Left ventricle myocardium superior (tissue), 1 donor: ENCODE data around the gene STEAP1. TPM values are rescaled to one million over a fixed set of nuclear protein-coding genes. Genes with fewer than 3 reads are reported as not detected.
"Not testable (repeated sequence)": the region's sequence is repeated elsewhere in the genome, so short reads cannot be mapped to it uniquely, and the experiment has no call there.

Experiments
- ATAC-seq: fragments of 200-7000 bp; cut with Tn5 transposase; one replicate; pipeline ENCODE4 v1.9.1; 2020; ENCODE audit warnings: mild to moderate bottlenecking, moderate library complexity
- DNase-seq: peaks from one replicate; pipeline ENCODE4 v3.0.0-alpha.2; 2020
- intact Hi-C: fragments of 100-400 bp; cut with micrococcal nuclease; formaldehyde crosslinking; loops from one replicate; pipeline ENCODE4 v1.11.0; 2022
- long read RNA-seq: library from polyadenylated mRNA; unstranded; transcript quantifications from one replicate; pipeline ENCODE4 v2.0.0, GENCODE V29; 2021
- total RNA-seq: library from RNA; stranded (reverse); fragmentation: NEBNext Ultra II Directional; extraction: Animal tissue kit (Norgen Biotek cat#: 25700); gene quantifications from one replicate; pipeline ENCODE4 v1.2.1, GENCODE V29; 2021
- donor health status: DM: no; HTN: yes; CAD: no; lungs with severe emphysema.

STEAP1 gene
- total RNA-seq = 1.5 TPM
- long read RNA-seq = 0 reads

- ATAC-seq (peak; percentile 100), DNase-seq (peak; percentile 96)
- intact Hi-C loops = loop anchor here (2.0 to 5.0 kb wide), 2 partner anchors 109 to 273 kb away; no protein-coding TSS in a partner anchor
These were observed at the start of gene STEAP1 for GRCh38 chr7:90153943-90154771. Gene STEAP1 (plus strand): TSS chr7:90154469. CDS start chr7:90159789, 5,320 bp downstream.

DNA sequence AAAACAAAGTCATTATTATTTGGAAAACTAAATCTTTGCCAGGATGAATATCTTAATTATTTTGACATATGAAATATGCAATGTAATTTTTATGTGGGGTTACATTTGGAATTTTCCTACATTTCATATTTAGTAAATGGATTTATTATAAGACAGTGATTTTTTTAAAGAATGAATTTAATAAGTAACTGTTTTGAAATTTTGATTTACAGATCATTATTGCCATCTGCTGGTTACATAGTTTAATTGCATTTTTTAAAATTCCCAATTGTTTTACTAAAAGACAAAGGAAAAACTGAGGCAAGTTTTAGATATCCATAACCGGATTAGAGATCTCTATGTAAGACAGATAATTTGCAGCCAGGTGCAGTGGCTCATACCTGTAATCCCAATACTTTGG, 39.3 kb upstream of the STEAP1 start:
- DNase-seq, intact Hi-C loops, ATAC-seq: not testable (repeated sequence)

GRCh38 chr7:90118551-90119177, 35.6 kb upstream of the STEAP1 start:
- peak; percentile 77 for ATAC-seq
- DNase-seq = peak; percentile 53
- intact Hi-C loops = not testable (repeated sequence)

GRCh38 chr7:90119178-90119971, 34.9 kb upstream of the STEAP1 start:
- peak; percentile 91 for ATAC-seq
- intact Hi-C loops = no loop called here
- DNase-seq = peak; percentile 77

GRCh38 chr7:90120205-90120604, 34.1 kb upstream of the STEAP1 start:
- DNase-seq (peak; percentile 30), ATAC-seq (peak; percentile 51)
- intact Hi-C loops = not testable (repeated sequence)

- DNase-seq, intact Hi-C loops, ATAC-seq: not testable (repeated sequence)
These were observed 22.5 kb upstream of the STEAP1 start for GRCh38 chr7:90131746-90132145.

- DNase-seq, intact Hi-C loops, ATAC-seq: not testable (repeated sequence)
These were observed 6.9 kb upstream of the STEAP1 start for GRCh38 chr7:90147079-90147960.

GRCh38 chr7:90149428-90149827, 4.8 kb upstream of the STEAP1 start:
- not testable (repeated sequence) for ATAC-seq, DNase-seq

DNA sequence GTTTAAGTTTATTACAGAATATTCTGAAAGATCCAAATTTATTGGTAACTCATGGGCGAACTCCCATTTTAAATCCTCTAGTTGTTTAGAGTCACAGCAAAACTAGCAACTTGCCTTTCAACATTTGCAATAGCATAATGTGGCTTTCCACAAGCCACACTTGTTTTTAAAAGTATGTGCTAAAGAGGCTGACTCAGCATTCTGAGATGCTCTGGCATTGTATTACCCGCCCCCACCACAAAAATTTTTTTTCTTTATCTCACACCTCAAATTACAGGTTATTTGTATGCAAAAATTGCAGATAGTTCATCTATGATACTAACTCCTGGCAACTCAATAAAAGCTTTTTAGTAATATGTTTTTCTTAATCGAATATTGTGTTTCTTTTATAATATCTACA, 2.4 kb upstream of the STEAP1 start:
- intact Hi-C loops = loop anchor here (5.0 kb wide), 1 partner anchor 275 kb away; no protein-coding TSS in a partner anchor
- not testable (repeated sequence) for DNase-seq, ATAC-seq

More at GRCh38 chr7:90149428-90149827, 4.8 kb upstream of the STEAP1 start:
- intact Hi-C loops = not testable (repeated sequence)

DNA sequence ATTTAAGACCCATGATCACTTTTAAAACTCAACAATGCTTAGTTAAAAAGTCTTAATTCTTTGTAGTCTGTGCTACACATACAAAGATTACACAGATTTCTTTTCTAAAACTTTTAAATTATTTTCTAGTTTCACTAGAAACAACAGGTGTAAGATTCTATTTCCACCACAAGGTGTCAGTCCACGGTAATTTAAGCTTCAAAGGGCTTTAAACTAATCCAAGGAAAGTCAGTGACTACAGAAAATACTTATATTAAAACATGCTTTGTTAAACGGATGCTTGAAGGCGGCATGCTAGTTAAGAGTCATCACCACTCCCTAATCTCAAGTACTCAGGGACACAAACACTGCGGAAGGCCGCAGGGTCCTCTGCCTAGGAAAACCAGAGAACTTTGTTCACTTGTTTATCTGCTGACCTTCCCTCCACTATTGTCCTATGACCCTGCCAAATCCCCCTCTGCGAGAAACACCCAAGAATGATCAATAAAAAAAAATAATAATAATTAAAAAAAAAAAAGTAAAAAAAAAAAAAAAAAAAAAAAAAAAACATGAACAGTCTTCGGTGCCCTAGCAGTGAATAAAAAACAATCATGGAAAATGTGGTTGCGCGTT, 1.5 kb upstream of the STEAP1 start:
- intact Hi-C loops = loop anchor here (5.0 kb wide), 1 partner anchor 275 kb away; no protein-coding TSS in a partner anchor
- not testable (repeated sequence) for ATAC-seq, DNase-seq

DNA sequence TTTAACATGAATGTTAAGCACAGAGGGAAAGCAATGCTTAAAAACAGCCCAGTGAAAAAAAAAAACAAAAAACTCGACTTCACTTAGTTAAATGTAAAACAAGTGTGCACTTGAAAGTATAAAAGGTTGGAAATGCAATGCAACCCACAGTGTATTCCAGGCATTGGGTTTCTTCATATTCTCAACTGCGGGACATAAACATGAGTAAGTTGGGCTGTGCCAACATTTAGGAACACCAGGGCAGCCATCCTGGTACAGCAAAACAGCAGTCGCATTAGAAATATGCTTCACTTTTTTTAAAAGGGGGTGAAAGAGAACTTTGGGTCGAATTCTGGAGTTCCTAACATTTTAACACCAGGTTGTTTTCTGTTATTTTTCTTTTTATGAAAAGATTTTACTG, 937 bp downstream of the STEAP1 start:
- intact Hi-C loops = loop anchor here (2.0 kb wide), 1 partner anchor 108 kb away; no protein-coding TSS in a partner anchor
- DNase-seq = no peak
- ATAC-seq = no peak

- intact Hi-C loops, DNase-seq: not testable (repeated sequence)
These were observed 3.1 kb downstream of the STEAP1 start for GRCh38 chr7:90157331-90157730.

DNA sequence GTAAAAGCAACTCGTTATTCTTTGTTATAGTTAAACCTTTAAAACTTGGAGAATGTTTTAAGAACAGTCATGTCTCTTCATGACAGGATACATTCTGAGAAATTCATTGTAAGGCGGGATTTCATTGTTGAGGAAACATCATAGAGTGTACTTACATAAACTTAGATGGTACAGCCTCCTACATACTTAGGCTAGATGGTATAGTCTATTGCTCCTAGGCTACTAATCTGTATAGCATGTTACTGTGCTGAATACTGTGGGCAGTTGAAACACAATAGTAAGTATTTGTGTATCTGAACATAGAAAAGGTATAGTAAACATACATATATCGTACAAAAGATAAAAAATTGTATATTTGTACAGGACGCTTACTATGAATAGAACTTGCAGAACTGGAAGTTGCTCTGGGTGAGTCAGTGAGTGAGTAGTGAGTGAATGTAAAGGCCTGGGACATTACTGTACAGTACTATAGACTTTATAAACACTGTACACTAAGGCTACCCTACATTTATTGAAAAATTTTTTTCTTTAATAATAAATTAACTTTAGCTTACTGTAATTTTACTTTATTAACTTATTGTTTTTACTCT, 3.6 kb downstream of the STEAP1 start:
- DNase-seq, ATAC-seq, intact Hi-C loops: not testable (repeated sequence)

More at GRCh38 chr7:90157331-90157730, 3.1 kb downstream of the STEAP1 start:
- ATAC-seq = not testable (repeated sequence)

DNA sequence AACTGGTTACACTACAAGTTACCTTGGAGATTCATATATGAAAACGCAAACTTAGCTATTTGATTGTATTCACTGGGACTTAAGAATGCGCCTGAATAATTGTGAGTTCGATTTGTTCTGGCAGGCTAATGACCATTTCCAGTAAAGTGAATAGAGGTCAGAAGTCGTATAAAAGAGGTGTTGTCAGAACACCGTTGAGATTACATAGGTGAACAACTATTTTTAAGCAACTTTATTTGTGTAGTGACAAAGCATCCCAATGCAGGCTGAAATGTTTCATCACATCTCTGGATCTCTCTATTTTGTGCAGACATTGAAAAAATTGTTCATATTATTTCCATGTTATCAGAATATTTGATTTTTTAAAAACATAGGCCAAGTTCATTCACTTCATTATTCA, 9.3 kb downstream of the STEAP1 start:
- no peak for DNase-seq
- intact Hi-C loops = no loop called here
- no peak for ATAC-seq

GRCh38 chr7:90165724-90166123, 11.5 kb downstream of the STEAP1 start:
- no peak for ATAC-seq
- DNase-seq = no peak
- intact Hi-C loops = no loop called here

- ATAC-seq = no peak
- DNase-seq = no peak
- intact Hi-C loops = no loop called here
These were observed 11.9 kb downstream of the STEAP1 start for GRCh38 chr7:90166153-90166552.

GRCh38 chr7:90167361-90167760, 13.1 kb downstream of the STEAP1 start:
- ATAC-seq (no peak), DNase-seq (no peak)
- intact Hi-C loops = no loop called here
